ENCODE results near the gene MRO. TPM values are rescaled to one million over a fixed set of nuclear protein-coding genes. Genes with fewer than 3 reads are reported as not detected.

The MRO gene
- total RNA-seq, 1 experiment from 2014 or later: 0.84 TPM

- CTCF ChIA-PET: interaction anchor here (1.8 to 2.0 kb wide), 2 partner anchors 46 to 289 kb away, joined by 6 to 8 read pairs; no protein-coding TSS in a partner anchor
- H3K36me3 ChIP-seq (ENCODE audit: control insufficient read depth in 1 of 2, insufficient read depth in 2 of 2, low read length in 2 of 2): no peaks in the 10 kb centered on the region
- ATAC-seq: no peak
- H2AFZ ChIP-seq (ENCODE audit: low read depth, low read length, poor library complexity, severe bottlenecking): peak overlapping the region; percentile 99
- peaks cover 3 to 22% of the 10 kb centered on the region in 2 experiments; a peak in 3 of 4 replicates for H3K4me1 ChIP-seq (ENCODE audit: control insufficient read depth in 1 of 2, insufficient read depth in 2 of 2, low read length in 2 of 2)
- no peak for DNase-seq (ENCODE audit: low read depth, low spot score)
- TF ChIP-seq YY1 (IDR thresholded peaks at IDR 0.05; ENCODE audit: extremely low read depth, insufficient replicate concordance, low read depth, low read length) (no peak), ELF1 (IDR thresholded peaks at IDR 0.05; ENCODE audit: borderline replicate concordance, low read depth) (no peak), FOSL1 (IDR thresholded peaks at IDR 0.05; ENCODE audit: low read depth) (no peak), CBX3 (IDR thresholded peaks at IDR 0.05; ENCODE audit: low read depth) (no peak), SIN3A (IDR thresholded peaks at IDR 0.05; ENCODE audit: low read depth) (no peak), ZFX (IDR thresholded peaks at IDR 0.05) (no peak), EZH2 (IDR thresholded peaks at IDR 0.05) (no peak), TCF7L2 (IDR thresholded peaks at IDR 0.05; ENCODE audit: borderline replicate concordance, extremely low read depth, insufficient read depth, insufficient read length) (no peak), EGR1 (IDR thresholded peaks at IDR 0.05; ENCODE audit: low read depth) (no peak), RAD21 (IDR thresholded peaks at IDR 0.05; ENCODE audit: low read depth) (no peak), ZNF274 (IDR thresholded peaks at IDR 0.05; ENCODE audit: low read depth, low read length) (no peak), ZBTB33 (IDR thresholded peaks at IDR 0.05; ENCODE audit: extremely low read depth, insufficient replicate concordance, low read length) (no peak), POLR2A (IDR thresholded peaks at IDR 0.05; ENCODE audit: borderline replicate concordance, extremely low read depth, insufficient read depth, insufficient read length) (no peak), CTCF (IDR thresholded peaks at IDR 0.05 in 2 of 3, conservative IDR thresholded peaks at IDR 0.05 in 1 of 3; ENCODE audit: borderline replicate concordance in 1 of 3, insufficient read depth in 1 of 3, low read depth in 2 of 3, low read length in 2 of 3) (no peak), POLR2AphosphoS5 (IDR thresholded peaks at IDR 0.05; ENCODE audit: low read depth, low read length) (no peak), SRF (IDR thresholded peaks at IDR 0.05; ENCODE audit: low read depth) (no peak)
- H3K9ac ChIP-seq (ENCODE audit: low read length): no peak overlapping the region
- BruUV-seq (replicated peaks): no TSS peak
- RAD21 ChIA-PET (ENCODE audit: low non-redundant PET in 1 of 2, low total read pairs in 2 of 2, uncharacterized antibody in 2 of 2, unreplicated experiment in 2 of 2): interaction anchor here in 1 of 2 experiments (1.5 kb wide), 1 partner anchor 57 kb away, joined by 3 read pairs; no protein-coding TSS in a partner anchor
- no peaks in the 10 kb centered on the region for H3K27me3 ChIP-seq (ENCODE audit: insufficient read depth, low read length)
- intact Hi-C loops (cut with micrococcal nuclease): loop anchor here (1.0 to 5.0 kb wide), 4 partner anchors 46 to 230 kb away; partner anchors contain the start of genes ELAC1 and SMAD4
- H3K27ac ChIP-seq (ENCODE audit: low read depth, low read length): no peak overlapping the region
- H3K9me3 ChIP-seq (ENCODE audit: control insufficient read depth in 1 of 2, insufficient read depth in 1 of 2, low read depth in 1 of 2, low read length in 2 of 2): no peaks in the 10 kb centered on the region
- no peaks in the 10 kb centered on the region for H4K20me1 ChIP-seq (ENCODE audit: insufficient read depth)
- H3K79me2 ChIP-seq (ENCODE audit: insufficient read depth, low read length): no peaks in the 10 kb centered on the region
- H3K9me2 ChIP-seq (ENCODE audit: insufficient read depth): no peaks in the 10 kb centered on the region
- H3K4me3 ChIP-seq (replicated peaks in 1 of 2; ENCODE audit: low read depth in 1 of 2, low read length in 2 of 2): no peak overlapping the region
- POLR2A ChIA-PET: no interaction called here
- peak overlapping the region; percentile 94; the same call in 1 of the 2 replicates for H3K4me2 ChIP-seq (ENCODE audit: low read length)
Observed at GRCh38 chr18:50820901-50821520, 1.2 kb upstream of the MRO start.

Data from HCT116 (cell line).